Measurements from ENCODE around the gene VN1R4.
"Not testable (repeated sequence)": the region's sequence is repeated elsewhere in the genome, so short reads cannot be mapped to it uniquely, and the experiment has no call there.

VN1R4 gene

DNA sequence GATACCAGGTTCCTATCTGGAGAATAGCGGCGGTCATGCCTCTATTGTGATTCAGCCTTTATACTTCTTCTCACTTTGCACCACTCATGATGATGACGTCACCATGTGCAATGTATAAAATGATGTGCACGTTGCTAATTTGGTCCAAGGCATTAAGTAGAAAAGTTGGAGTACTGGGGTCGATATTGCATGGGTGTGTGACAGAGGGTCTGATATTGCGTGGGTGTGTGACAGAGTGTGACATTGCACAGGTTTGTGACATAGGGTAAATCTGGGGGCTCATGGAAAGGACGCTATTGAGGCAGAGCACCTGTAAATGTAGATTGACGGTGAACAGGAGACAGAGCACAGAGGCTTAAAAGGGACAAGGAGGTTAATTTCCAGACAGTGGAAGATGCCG lies 4.5 kb upstream of the VN1R4 start:
- TF ChIP-seq PAX5 (IDR thresholded peaks at IDR 0.05; ENCODE audit: insufficient read depth, low read length, severe bottlenecking), result no peak
- TF ChIP-seq POLR2AphosphoS5 (IDR thresholded peaks at IDR 0.05; ENCODE audit: low read depth, low read length), result no peak
- no peak for TF ChIP-seq POU2F2 (IDR thresholded peaks at IDR 0.05; ENCODE audit: low read depth, low read length)
- no peak for TF ChIP-seq TAF1 (IDR thresholded peaks at IDR 0.05; ENCODE audit: low read depth, low read length)
- TF ChIP-seq POLR2A (IDR thresholded peaks at IDR 0.05; ENCODE audit: low read depth, low read length), result no peak
- TF ChIP-seq SPI1 (IDR thresholded peaks at IDR 0.05; ENCODE audit: low read depth, low read length), result no peak
- no peak for DNase-seq (ENCODE audit: insufficient read length, low spot score)
- no peak for FAIRE-seq

DNA sequence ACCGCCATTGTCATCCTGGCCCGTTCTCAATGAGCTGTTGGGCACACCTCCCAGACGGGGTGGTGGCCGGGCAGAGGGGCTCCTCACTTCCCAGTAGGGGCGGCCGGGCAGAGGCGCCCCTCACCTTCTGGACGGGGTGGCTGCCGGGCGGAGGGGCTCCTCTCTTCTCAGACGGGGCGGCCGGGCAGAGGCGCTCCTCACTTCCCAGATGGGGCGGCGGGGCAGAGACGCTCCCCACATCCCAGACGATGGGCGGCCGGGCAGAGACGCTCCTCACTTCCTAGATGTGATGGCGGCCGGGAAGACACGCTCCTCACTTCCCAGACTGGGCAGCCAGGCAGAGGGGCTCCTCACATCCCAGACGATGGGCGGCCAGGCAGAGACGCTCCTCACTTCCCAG lies 2.3 kb upstream of the VN1R4 start:
- FAIRE-seq, result not testable (repeated sequence)

DNA sequence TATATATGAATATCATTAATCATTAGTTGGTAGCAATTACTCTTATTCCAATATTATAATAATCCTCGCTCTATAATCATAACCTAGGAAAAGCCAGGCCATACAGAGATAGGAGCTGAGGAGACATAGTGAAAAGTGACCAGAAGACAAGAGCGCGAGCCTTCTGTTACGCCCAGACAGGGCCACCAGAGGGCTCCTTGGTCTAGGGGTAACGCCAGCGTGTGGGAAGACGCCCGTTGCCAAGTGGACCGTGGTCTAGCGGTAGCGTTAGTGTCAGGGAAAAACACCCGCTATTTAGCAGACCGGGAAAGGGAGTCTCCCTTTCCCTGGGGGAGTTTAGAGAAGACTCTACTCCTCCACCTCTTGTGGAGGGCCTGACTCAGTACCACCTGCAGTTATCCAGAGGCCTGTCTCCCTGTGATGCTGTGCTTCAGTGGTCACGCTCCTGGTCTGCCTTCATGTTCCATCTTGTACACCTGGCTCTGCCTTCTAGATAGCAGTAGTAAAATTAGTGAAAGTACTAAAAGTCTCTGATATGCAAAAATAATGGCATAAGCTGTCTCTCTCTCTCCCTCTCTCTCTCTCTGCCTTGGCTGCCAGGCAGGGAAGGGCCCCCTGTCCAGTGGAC lies 9.7 kb downstream of the VN1R4 start, which contains the start of gene VN1R2:
Gene VN1R2 (plus strand): TSS at position 578 of the 628 bp plus-strand sequence. CDS start 84 bp downstream, outside the sequence.
- not testable (repeated sequence) for DNase-seq (ENCODE audit: insufficient read length, low spot score); FAIRE-seq

More for the DNA sequence above, 2.3 kb upstream of the VN1R4 start:
- DNase-seq (ENCODE audit: insufficient read length, low spot score), result not testable (repeated sequence)

DNA sequence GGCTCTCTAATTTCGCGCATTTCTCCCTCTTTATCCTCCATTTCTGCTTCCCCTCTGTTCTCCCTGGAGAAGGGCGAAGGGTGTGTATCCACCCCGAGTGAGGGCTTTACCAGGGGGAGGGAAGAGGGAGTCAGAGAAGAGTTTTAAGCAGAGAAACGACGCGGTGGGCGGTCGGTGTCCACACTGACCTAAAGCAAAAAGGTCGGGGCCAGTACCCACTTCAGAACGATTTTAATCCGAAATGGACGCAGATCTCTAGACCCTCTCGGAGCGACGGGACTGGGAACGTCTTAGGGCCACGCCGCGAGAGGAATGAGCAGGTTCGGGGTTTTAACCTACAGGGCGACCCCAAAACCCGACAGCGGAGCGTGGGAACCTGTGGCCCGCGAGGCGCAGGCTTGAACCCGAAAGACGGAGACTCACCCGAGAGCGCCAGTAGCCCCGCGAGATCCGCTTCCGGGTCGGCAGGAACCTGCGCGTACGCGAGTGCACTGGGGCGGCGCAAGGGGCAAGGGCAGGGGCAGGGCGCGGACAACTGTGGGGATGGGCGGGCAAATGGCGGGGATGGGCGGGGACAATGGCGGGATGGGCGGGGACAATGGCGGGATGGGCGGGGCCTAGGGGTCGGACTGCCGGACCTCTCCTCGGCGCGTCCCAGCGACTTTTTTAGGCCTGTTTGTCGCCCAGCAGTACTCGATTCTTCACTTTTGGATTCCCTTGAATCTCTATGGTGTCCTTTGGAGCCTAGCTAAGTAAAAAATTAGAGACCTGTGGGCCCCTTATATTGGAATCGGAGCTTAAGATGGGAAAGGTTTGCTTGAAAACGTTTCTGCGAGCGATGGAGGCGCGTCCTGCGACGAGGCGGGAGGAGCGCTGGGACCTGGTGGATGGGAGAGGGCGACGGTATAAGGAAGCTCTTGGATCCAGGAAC lies 12.8 kb downstream of the VN1R4 start, which contains the start of gene ZNF677:
Gene ZNF677 (minus strand): TSS at position 463 of the 931 bp plus-strand sequence. CDS start 3,323 bp downstream, outside the sequence.
- peak; percentile 52 for FAIRE-seq
- TF ChIP-seq SPI1 (IDR thresholded peaks at IDR 0.05; ENCODE audit: low read depth, low read length) (no peak), POLR2AphosphoS5 (IDR thresholded peaks at IDR 0.05; ENCODE audit: low read depth, low read length) (no peak), TAF1 (IDR thresholded peaks at IDR 0.05; ENCODE audit: low read depth, low read length) (no peak), PAX5 (IDR thresholded peaks at IDR 0.05; ENCODE audit: insufficient read depth, low read length, severe bottlenecking) (no peak), POU2F2 (IDR thresholded peaks at IDR 0.05; ENCODE audit: low read depth, low read length) (no peak), POLR2A (IDR thresholded peaks at IDR 0.05; ENCODE audit: low read depth, low read length) (no peak)
- peak; percentile 59 for DNase-seq (ENCODE audit: insufficient read length, low spot score)

DNA sequence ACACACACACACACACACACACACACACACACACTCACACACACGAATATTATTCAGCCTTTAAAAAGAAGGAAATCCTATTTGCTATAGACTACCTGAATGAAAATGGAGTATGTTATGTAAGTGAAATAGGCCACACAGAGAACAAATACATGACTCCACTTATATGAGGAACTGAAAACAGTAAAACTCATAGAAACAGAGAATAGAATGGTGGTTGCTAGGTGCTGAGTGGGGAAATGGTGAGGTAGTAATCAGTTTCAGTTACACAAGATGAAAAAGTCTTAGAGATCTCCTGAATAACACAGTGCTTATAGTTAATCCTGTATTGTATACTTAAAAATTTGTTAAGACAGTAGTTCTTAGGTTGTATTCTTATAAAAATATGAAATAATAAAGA lies 21.0 kb downstream of the VN1R4 start:
- DNase-seq (ENCODE audit: insufficient read length, low spot score), result no peak
- FAIRE-seq, result peak; percentile 52
- TF ChIP-seq TAF1 (IDR thresholded peaks at IDR 0.05; ENCODE audit: low read depth, low read length), result no peak
- TF ChIP-seq SPI1 (IDR thresholded peaks at IDR 0.05; ENCODE audit: low read depth, low read length), result peak; percentile 93

GRCh38 chr19:53237114-53237777 lies 30.3 kb downstream of the VN1R4 start:
- FAIRE-seq, result no peak
- TF ChIP-seq PAX5 (IDR thresholded peaks at IDR 0.05; ENCODE audit: insufficient read depth, low read length, severe bottlenecking) (no peak), POLR2AphosphoS5 (IDR thresholded peaks at IDR 0.05; ENCODE audit: low read depth, low read length) (no peak), SPI1 (IDR thresholded peaks at IDR 0.05; ENCODE audit: low read depth, low read length) (no peak), TAF1 (IDR thresholded peaks at IDR 0.05; ENCODE audit: low read depth, low read length) (no peak), POLR2A (IDR thresholded peaks at IDR 0.05; ENCODE audit: low read depth, low read length) (no peak), POU2F2 (IDR thresholded peaks at IDR 0.05; ENCODE audit: low read depth, low read length) (no peak)
- no peak for DNase-seq (ENCODE audit: insufficient read length, low spot score)

DNA sequence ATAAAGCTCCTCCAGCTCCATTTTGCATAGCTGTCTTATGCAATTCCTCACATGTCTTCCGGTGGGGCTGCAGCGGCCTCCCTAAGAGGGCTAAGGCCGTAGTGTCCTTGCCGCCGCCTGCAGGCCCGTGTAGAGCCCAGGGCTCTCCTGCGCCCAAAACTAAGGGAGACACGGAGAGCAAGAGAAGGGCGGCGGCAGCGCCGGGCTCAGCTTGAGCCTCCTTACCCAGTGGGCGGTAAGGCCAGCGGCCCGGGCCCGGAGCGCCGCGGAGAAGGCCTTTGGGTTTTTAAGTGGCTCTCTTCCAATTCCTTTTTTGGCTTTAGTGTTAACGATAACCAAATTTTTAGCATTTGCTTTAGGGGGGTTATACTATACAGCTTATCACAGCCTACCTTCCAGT lies 42.9 kb downstream of the VN1R4 start:
- FAIRE-seq (no peak), DNase-seq (ENCODE audit: insufficient read length, low spot score) (no peak)
- no peak for TF ChIP-seq TAF1 (IDR thresholded peaks at IDR 0.05; ENCODE audit: low read depth, low read length)
- no peak for TF ChIP-seq PAX5 (IDR thresholded peaks at IDR 0.05; ENCODE audit: insufficient read depth, low read length, severe bottlenecking)
- no peak for TF ChIP-seq POU2F2 (IDR thresholded peaks at IDR 0.05; ENCODE audit: low read depth, low read length)
- TF ChIP-seq POLR2A (IDR thresholded peaks at IDR 0.05; ENCODE audit: low read depth, low read length), result no peak
- TF ChIP-seq POLR2AphosphoS5 (IDR thresholded peaks at IDR 0.05; ENCODE audit: low read depth, low read length), result no peak
- no peak for TF ChIP-seq SPI1 (IDR thresholded peaks at IDR 0.05; ENCODE audit: low read depth, low read length)

DNA sequence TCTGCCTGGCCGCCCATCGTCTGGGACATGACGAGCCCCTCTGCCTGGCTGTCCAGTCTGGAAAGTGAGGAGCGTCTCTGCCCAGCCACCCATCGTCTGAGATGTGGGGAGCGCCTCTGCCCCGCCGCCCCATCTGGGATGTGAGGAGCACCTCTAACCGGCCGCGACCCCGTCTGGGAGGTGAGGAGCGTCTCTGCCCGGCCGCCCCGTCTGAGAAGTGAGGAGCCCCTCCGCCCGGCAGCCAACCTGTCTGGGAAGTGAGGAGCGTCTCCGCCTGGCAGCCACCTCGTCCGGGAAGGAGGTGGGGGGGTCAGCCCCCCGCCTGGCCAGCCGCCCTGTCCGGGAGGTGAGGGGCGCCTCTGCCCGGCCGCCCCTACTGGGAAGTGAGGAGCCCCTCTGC lies 44.8 kb downstream of the VN1R4 start:
- FAIRE-seq; DNase-seq (ENCODE audit: insufficient read length, low spot score): not testable (repeated sequence)
